ENCODE measurements around the gene ATP5ME.

The ATP5ME gene

GRCh38 chr4:632926-633325, 41.1 kb downstream of the ATP5ME start:
- H3K4me3 ChIP-seq, result no peak overlapping the region
- no peak overlapping the region for H3K27ac ChIP-seq
- TF ChIP-seq CTCF (IDR thresholded peaks at IDR 0.05), result no peak
- DNase-seq (ENCODE audit: low spot score), result no peak

GRCh38 chr4:632196-632790, 41.8 kb downstream of the ATP5ME start:
- Histone ChIP-seq H3K4me3 (no peak overlapping the region), H3K27ac (no peak overlapping the region)
- DNase-seq (ENCODE audit: low spot score), result no peak
- TF ChIP-seq CTCF (IDR thresholded peaks at IDR 0.05), result no peak

- TF ChIP-seq CTCF (IDR thresholded peaks at IDR 0.05), result no peak
- no peak for DNase-seq (ENCODE audit: low spot score)
- Histone ChIP-seq H3K27ac (no peak overlapping the region), H3K4me3 (no peak overlapping the region)
These were observed 43.4 kb downstream of the ATP5ME start for GRCh38 chr4:630656-631055.

- no peak for DNase-seq (ENCODE audit: low spot score)
- Histone ChIP-seq H3K27ac (no peak overlapping the region), H3K4me3 (no peak overlapping the region)
- TF ChIP-seq CTCF (IDR thresholded peaks at IDR 0.05), result no peak
These were observed 44.0 kb downstream of the ATP5ME start for GRCh38 chr4:629915-630641.

- no peak for DNase-seq (ENCODE audit: low spot score)
- no peak overlapping the region for H3K27ac ChIP-seq
- TF ChIP-seq CTCF (IDR thresholded peaks at IDR 0.05), result no peak
- no peak overlapping the region for H3K4me3 ChIP-seq
These were observed 44.5 kb downstream of the ATP5ME start for GRCh38 chr4:629636-629914.

- DNase-seq (ENCODE audit: low spot score), result no peak
- Histone ChIP-seq H3K27ac (no peak overlapping the region), H3K4me3 (no peak overlapping the region)
- TF ChIP-seq CTCF (IDR thresholded peaks at IDR 0.05), result no peak
These were observed 45.0 kb downstream of the ATP5ME start for GRCh38 chr4:628821-629635.

Measured in coronary artery (tissue), 2 donors.